ENCODE results near the gene VSTM2B. TPM values are rescaled to one million over a fixed set of nuclear protein-coding genes. Genes with fewer than 3 reads are reported as not detected.

Gene VSTM2B
- total RNA-seq, 2 experiments from 2014 or later: not detected

- Histone ChIP-seq H3K36me3 (ENCODE audit: insufficient read depth, low read length) (no peaks in the 10 kb centered on the region), H3K4me2 (ENCODE audit: low read length) (no peak overlapping the region), H4K20me1 (ENCODE audit: insufficient read depth, low read length) (no peaks in the 10 kb centered on the region), H3K4me3 (ENCODE audit: low read depth, low read length, poor library complexity, severe bottlenecking) (no peak overlapping the region), H3K79me2 (ENCODE audit: insufficient read depth, low read depth, low read length) (no peaks in the 10 kb centered on the region), H3K9me2 (ENCODE audit: insufficient read depth, low read length) (no peaks in the 10 kb centered on the region), H3K4me1 (ENCODE audit: insufficient read depth, low read length, poor library complexity, severe bottlenecking) (no peaks in the 10 kb centered on the region), H3K27ac (ENCODE audit: low read depth, low read length, poor library complexity, severe bottlenecking) (no peak overlapping the region), H3K9me3 (ENCODE audit: low read length) (no peaks in the 10 kb centered on the region), H2AFZ (ENCODE audit: low read length) (no peak overlapping the region)
- ChIA-PET CTCF (ENCODE audit: unreplicated experiment) (no interaction called here), POLR2A (no interaction called here)
- BruUV-seq (replicated peaks): no TSS peak
- DNase-seq (ENCODE audit: low spot score): no peak
- intact Hi-C loops (cut with micrococcal nuclease; ENCODE audit: unreplicated experiment): no loop called here
- no peak for TF ChIP-seq EZH2phosphoT487 (IDR thresholded peaks at IDR 0.05; ENCODE audit: borderline replicate concordance, low read depth, low read length)
- TF ChIP-seq CTCF (conservative IDR thresholded peaks at IDR 0.05; ENCODE audit: low read length): no peak
These were observed 38.8 kb downstream of the VSTM2B start for GRCh38 chr19:29564574-29565005.

DNA sequence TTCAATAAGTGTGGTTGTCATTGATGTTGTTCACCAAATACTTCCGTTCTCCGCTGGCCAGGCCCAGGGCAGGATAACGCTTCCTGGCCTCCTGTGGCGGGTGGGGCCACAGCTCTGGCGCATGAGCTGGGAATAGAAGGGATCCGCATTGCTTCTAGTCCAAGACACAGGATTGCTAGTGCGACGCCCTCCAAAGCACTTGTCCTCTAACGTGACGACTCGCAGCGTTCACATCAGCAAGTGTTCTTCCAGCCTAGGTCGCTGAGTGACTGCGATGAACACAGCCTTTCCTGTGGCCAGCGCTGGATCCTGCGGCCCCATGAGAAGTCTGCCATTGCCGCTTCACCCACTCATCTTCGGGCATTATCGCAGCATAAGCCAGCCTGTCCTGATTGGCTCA, 39.4 kb downstream of the VSTM2B start:
- no peak overlapping the region for H3K4me2 ChIP-seq (ENCODE audit: low read length)
- no peaks in the 10 kb centered on the region for H3K79me2 ChIP-seq (ENCODE audit: insufficient read depth, low read depth, low read length)
- TF ChIP-seq CTCF (conservative IDR thresholded peaks at IDR 0.05; ENCODE audit: low read length) (no peak), EZH2phosphoT487 (IDR thresholded peaks at IDR 0.05; ENCODE audit: borderline replicate concordance, low read depth, low read length) (no peak)
- no peaks in the 10 kb centered on the region for H3K4me1 ChIP-seq (ENCODE audit: insufficient read depth, low read length, poor library complexity, severe bottlenecking)
- no TSS peak for BruUV-seq (replicated peaks)
- no peak for DNase-seq (ENCODE audit: low spot score)
- H3K9me2 ChIP-seq (ENCODE audit: insufficient read depth, low read length): no peaks in the 10 kb centered on the region
- CTCF ChIA-PET (ENCODE audit: unreplicated experiment): no interaction called here
- H4K20me1 ChIP-seq (ENCODE audit: insufficient read depth, low read length): no peaks in the 10 kb centered on the region
- no peaks in the 10 kb centered on the region for H3K9me3 ChIP-seq (ENCODE audit: low read length)
- H3K27ac ChIP-seq (ENCODE audit: low read depth, low read length, poor library complexity, severe bottlenecking): no peak overlapping the region
- H3K36me3 ChIP-seq (ENCODE audit: insufficient read depth, low read length): no peaks in the 10 kb centered on the region
- no peak overlapping the region for H3K4me3 ChIP-seq (ENCODE audit: low read depth, low read length, poor library complexity, severe bottlenecking)
- H2AFZ ChIP-seq (ENCODE audit: low read length): no peak overlapping the region
- POLR2A ChIA-PET: no interaction called here
- intact Hi-C loops (cut with micrococcal nuclease; ENCODE audit: unreplicated experiment): no loop called here

GRCh38 chr19:29566496-29567054, 40.8 kb downstream of the VSTM2B start:
- Histone ChIP-seq H3K4me2 (ENCODE audit: low read length) (no peak overlapping the region), H3K9me2 (ENCODE audit: insufficient read depth, low read length) (no peaks in the 10 kb centered on the region), H3K79me2 (ENCODE audit: insufficient read depth, low read depth, low read length) (no peaks in the 10 kb centered on the region), H3K9me3 (ENCODE audit: low read length) (no peaks in the 10 kb centered on the region), H4K20me1 (ENCODE audit: insufficient read depth, low read length) (no peaks in the 10 kb centered on the region), H2AFZ (ENCODE audit: low read length) (no peak overlapping the region), H3K4me1 (ENCODE audit: insufficient read depth, low read length, poor library complexity, severe bottlenecking) (no peaks in the 10 kb centered on the region), H3K36me3 (ENCODE audit: insufficient read depth, low read length) (no peaks in the 10 kb centered on the region), H3K4me3 (ENCODE audit: low read depth, low read length, poor library complexity, severe bottlenecking) (no peak overlapping the region), H3K27ac (ENCODE audit: low read depth, low read length, poor library complexity, severe bottlenecking) (no peak overlapping the region)
- ChIA-PET CTCF (ENCODE audit: unreplicated experiment) (no interaction called here), POLR2A (no interaction called here)
- DNase-seq (ENCODE audit: low spot score): no peak
- intact Hi-C loops (cut with micrococcal nuclease; ENCODE audit: unreplicated experiment): no loop called here
- BruUV-seq (replicated peaks): no TSS peak
- no peak for TF ChIP-seq EZH2phosphoT487 (IDR thresholded peaks at IDR 0.05; ENCODE audit: borderline replicate concordance, low read depth, low read length)
- TF ChIP-seq CTCF (conservative IDR thresholded peaks at IDR 0.05; ENCODE audit: low read length): no peak

Data from OCI-LY7 (cell line).